GM21786 (cell line): ENCODE results near the gene KLK7.
"Not testable (repeated sequence)": the region's sequence is repeated elsewhere in the genome, so short reads cannot be mapped to it uniquely, and the experiment has no call there.

Source experiments
- ATAC-seq: cut with Tn5 transposase; IDR thresholded peaks from one replicate; pipeline ENCODE4 v1.9.1; 2021; ENCODE audit not compliant: unreplicated experiment

KLK7 gene

GRCh38 chr19:51012661-51013190 is 29.0 kb upstream of the KLK7 start:
- no peak for ATAC-seq

GRCh38 chr19:51010066-51010795 is 26.5 kb upstream of the KLK7 start:
- no peak for ATAC-seq

- no peak for ATAC-seq
Measured at GRCh38 chr19:51009061-51009891, 25.6 kb upstream of the KLK7 start.

- ATAC-seq = no peak
Measured at GRCh38 chr19:51007488-51007887, 23.8 kb upstream of the KLK7 start.

GRCh38 chr19:51006406-51006805 is 22.7 kb upstream of the KLK7 start:
- no peak for ATAC-seq

GRCh38 chr19:51005248-51005647 is 21.5 kb upstream of the KLK7 start:
- ATAC-seq = no peak

GRCh38 chr19:51003316-51003715 is 19.6 kb upstream of the KLK7 start:
- ATAC-seq = no peak

- ATAC-seq = no peak
Measured at GRCh38 chr19:51002542-51003311, 19.0 kb upstream of the KLK7 start.

GRCh38 chr19:51002089-51002532 is 18.4 kb upstream of the KLK7 start:
- ATAC-seq = no peak

GRCh38 chr19:51001515-51001914 is 17.8 kb upstream of the KLK7 start, which contains the start of gene KLK8:
Gene KLK8 (minus strand): TSS chr19:51001604. CDS start chr19:51001167, 437 bp downstream.
- no peak for ATAC-seq

- ATAC-seq = no peak
Measured at GRCh38 chr19:51000981-51001380, 17.3 kb upstream of the KLK7 start.

GRCh38 chr19:51000426-51000825 is 16.7 kb upstream of the KLK7 start:
- ATAC-seq = no peak

- ATAC-seq = no peak
Measured at GRCh38 chr19:50998686-50999085, 15.0 kb upstream of the KLK7 start.

GRCh38 chr19:50998061-50998460 is 14.3 kb upstream of the KLK7 start:
- no peak for ATAC-seq

- ATAC-seq = no peak
Measured at GRCh38 chr19:50994129-50994528, 10.4 kb upstream of the KLK7 start.

GRCh38 chr19:50992666-50993035 is 8.9 kb upstream of the KLK7 start:
- ATAC-seq = no peak

- ATAC-seq = not testable (repeated sequence)
Measured at GRCh38 chr19:50984416-50984815, 699 bp upstream of the KLK7 start.

- ATAC-seq = no peak
Measured at GRCh38 chr19:50982186-50982585, 1.5 kb downstream of the KLK7 start.

- no peak for ATAC-seq
Measured at GRCh38 chr19:50981587-50982146, 2.0 kb downstream of the KLK7 start.

- no peak for ATAC-seq
Measured at GRCh38 chr19:50980208-50980607, 3.5 kb downstream of the KLK7 start.

GRCh38 chr19:50979758-50980157 is 4.0 kb downstream of the KLK7 start:
- ATAC-seq = no peak
